SU-DHL-6 (cell line): ENCODE measurements around the gene B3GAT1.

Source experiments
- CTCF ChIP-seq: fragments of 200-600 bp; sonication (generic); IDR thresholded peaks from one replicate; pipeline ENCODE4 v1.5.1; 2017; ENCODE audit warnings: antibody characterized with exemption, mild to moderate bottlenecking, low read length, moderate library complexity; ENCODE audit not compliant: insufficient read depth, poor library complexity, severe bottlenecking
- EZH2phosphoT487 ChIP-seq: fragments of 200-600 bp; sonication (generic), shearing (Covaris generic); conservative IDR thresholded peaks from 2 replicates; pipeline ENCODE4 v1.6.1; 2018; ENCODE audit warnings: mild to moderate bottlenecking, antibody characterized with exemption, low read length, moderate library complexity, mixed read lengths

GRCh38 chr11:134359646-134360045 is 52.4 kb downstream of the B3GAT1 start:
- TF ChIP-seq CTCF (no peak), EZH2phosphoT487 (no peak)
